Chondrocyte (in vitro differentiated cells): ENCODE measurements around the gene CREB5. TPM values are rescaled to one million over a fixed set of nuclear protein-coding genes. Genes with fewer than 3 reads are reported as not detected.
"Not testable (repeated sequence)": the region's sequence is repeated elsewhere in the genome, so short reads cannot be mapped to it uniquely, and the experiment has no call there.

Experiments used
- DNase-seq: peaks from one replicate; pipeline ENCODE4 v3.0.0; 2021; ENCODE audit warnings: mixed read lengths, low spot score
- H3K27ac Mint-ChIP-seq: one replicate; pipeline ENCODE4 v1.8.0; 2021; ENCODE audit warnings: mild to moderate bottlenecking, moderate library complexity, mixed read lengths; ENCODE audit not compliant: unreplicated experiment
- H3K27me3 Mint-ChIP-seq: 2 replicates; pipeline ENCODE4 v1.8.0; 2021; ENCODE audit warnings: low read depth, mixed read lengths
- H3K36me3 Mint-ChIP-seq: 2 replicates; pipeline ENCODE4 v1.8.0; 2021; ENCODE audit warnings: low read depth, mixed read lengths
- H3K4me1 Mint-ChIP-seq: 2 replicates; pipeline ENCODE4 v1.8.0; 2021; ENCODE audit warnings: low read depth, mild to moderate bottlenecking, mixed read lengths
- H3K4me3 Mint-ChIP-seq: one replicate; pipeline ENCODE4 v1.8.0; 2021; ENCODE audit warnings: mild to moderate bottlenecking, moderate library complexity, mixed read lengths; ENCODE audit not compliant: unreplicated experiment
- H3K9me3 Mint-ChIP-seq: 2 replicates; pipeline ENCODE4 v1.8.0; 2021; ENCODE audit warnings: low read depth, mixed read lengths
- total RNA-seq: library from RNA; stranded (reverse); gene quantifications from 3 replicates; pipeline ENCODE4 v1.2.1, GENCODE V29; 2021
- TF ChIP-seq, protein P1 (sequence below): fragments of 200-600 bp; sonication (generic); IDR thresholded peaks from 2 replicates; pipeline ENCODE4 v1.5.0; 2021; ENCODE audit warnings: antibody characterized with exemption, mild to moderate bottlenecking, moderate library complexity

CREB5 gene
- total RNA-seq, 1 donor from 2014 or later: 8.2 TPM

GRCh38 chr7:28395404-28395803 lies 16.9 kb upstream of the CREB5 start:
- DNase-seq: no peak
- Mint-ChIP-seq H3K4me3 (no peak overlapping the region), H3K36me3 (peaks cover 1% of the 10 kb centered on the region), H3K27ac (no peak overlapping the region), H3K27me3 (peaks cover 9% of the 10 kb centered on the region), H3K9me3 (peaks cover 3% of the 10 kb centered on the region), H3K4me1 (no peaks in the 10 kb centered on the region)
- TF ChIP-seq, protein P1, sequence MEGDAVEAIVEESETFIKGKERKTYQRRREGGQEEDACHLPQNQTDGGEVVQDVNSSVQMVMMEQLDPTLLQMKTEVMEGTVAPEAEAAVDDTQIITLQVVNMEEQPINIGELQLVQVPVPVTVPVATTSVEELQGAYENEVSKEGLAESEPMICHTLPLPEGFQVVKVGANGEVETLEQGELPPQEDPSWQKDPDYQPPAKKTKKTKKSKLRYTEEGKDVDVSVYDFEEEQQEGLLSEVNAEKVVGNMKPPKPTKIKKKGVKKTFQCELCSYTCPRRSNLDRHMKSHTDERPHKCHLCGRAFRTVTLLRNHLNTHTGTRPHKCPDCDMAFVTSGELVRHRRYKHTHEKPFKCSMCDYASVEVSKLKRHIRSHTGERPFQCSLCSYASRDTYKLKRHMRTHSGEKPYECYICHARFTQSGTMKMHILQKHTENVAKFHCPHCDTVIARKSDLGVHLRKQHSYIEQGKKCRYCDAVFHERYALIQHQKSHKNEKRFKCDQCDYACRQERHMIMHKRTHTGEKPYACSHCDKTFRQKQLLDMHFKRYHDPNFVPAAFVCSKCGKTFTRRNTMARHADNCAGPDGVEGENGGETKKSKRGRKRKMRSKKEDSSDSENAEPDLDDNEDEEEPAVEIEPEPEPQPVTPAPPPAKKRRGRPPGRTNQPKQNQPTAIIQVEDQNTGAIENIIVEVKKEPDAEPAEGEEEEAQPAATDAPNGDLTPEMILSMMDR: no peak

DNA sequence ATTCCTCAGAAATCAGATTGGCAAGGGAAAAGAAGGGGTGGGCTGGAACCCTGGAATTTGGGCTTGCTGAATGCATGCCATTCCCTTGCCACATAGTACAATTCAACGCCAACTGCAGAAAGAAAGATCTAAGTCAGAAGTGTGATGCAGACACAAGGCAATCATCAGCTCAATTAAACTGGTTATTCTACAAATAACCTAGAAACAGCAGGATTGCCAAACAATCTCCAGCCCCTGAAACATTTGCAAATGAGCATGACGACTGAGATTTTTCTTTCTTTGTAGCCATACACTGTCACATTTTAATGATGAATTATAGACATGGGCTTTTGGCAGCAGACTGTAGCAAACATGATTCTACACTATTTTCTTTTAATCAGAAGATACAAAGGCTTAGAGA lies 16.5 kb upstream of the CREB5 start:
- Mint-ChIP-seq H3K27ac (no peak overlapping the region), H3K36me3 (peaks cover 1% of the 10 kb centered on the region), H3K9me3 (peaks cover 3% of the 10 kb centered on the region), H3K4me3 (no peak overlapping the region), H3K4me1 (no peaks in the 10 kb centered on the region), H3K27me3 (peaks cover 9% of the 10 kb centered on the region)
- no peak for DNase-seq
- TF ChIP-seq, protein P1: no peak

DNA sequence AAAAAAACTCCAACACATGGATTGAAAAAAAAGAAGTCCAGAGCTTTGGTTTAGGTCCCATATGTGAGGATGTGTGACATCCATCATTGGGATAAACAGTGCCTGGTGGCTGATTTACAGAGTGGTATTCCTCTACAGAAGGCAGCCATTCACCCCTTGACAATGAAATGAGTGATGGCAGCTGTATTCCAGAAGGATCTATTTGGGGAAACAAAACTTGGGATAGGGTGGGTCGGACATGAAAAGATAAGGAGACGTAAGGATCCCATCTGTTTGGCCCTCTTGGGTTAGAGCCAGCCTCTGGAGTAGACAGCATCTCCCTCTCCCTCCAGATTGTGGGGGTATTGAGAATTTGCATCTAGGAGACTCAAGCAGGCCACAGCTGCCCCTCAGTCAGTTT lies 15.2 kb upstream of the CREB5 start:
- H3K27me3 Mint-ChIP-seq: peaks cover 3% of the 10 kb centered on the region
- H3K27ac Mint-ChIP-seq: no peak overlapping the region
- no peaks in the 10 kb centered on the region for H3K4me1 Mint-ChIP-seq
- no peak for DNase-seq
- no peaks in the 10 kb centered on the region for H3K36me3 Mint-ChIP-seq
- H3K4me3 Mint-ChIP-seq: no peak overlapping the region
- TF ChIP-seq, protein P1: no peak
- H3K9me3 Mint-ChIP-seq: peaks cover 3% of the 10 kb centered on the region

GRCh38 chr7:28400838-28401360 lies 11.4 kb upstream of the CREB5 start:
- H3K4me1 Mint-ChIP-seq: peaks cover 6% of the 10 kb centered on the region
- TF ChIP-seq, protein P1: no peak
- no peaks in the 10 kb centered on the region for H3K27me3 Mint-ChIP-seq
- H3K4me3 Mint-ChIP-seq: no peak overlapping the region
- DNase-seq: no peak
- no peaks in the 10 kb centered on the region for H3K36me3 Mint-ChIP-seq
- H3K9me3 Mint-ChIP-seq: no peaks in the 10 kb centered on the region
- no peak overlapping the region for H3K27ac Mint-ChIP-seq

DNA sequence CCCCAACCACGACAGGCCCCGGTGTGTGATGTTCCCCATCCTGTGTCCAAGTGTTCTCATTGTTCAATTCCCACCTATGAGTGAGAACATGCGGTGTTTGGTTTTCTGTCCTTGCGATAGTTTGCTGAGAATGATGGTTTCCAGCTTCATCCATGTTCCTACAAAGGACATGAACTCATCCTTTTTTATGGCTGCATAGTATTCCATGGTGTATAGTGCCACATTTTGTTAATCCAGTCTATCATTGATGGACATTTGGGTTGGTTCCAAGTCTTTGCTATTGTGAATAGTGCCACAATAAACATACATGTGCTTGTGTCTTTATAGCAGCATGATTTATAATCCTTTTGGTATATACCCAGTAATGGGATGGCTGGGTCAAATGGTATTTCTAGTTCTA lies 10.8 kb upstream of the CREB5 start:
- not testable (repeated sequence) for H3K27me3 Mint-ChIP-seq, H3K36me3 Mint-ChIP-seq, H3K27ac Mint-ChIP-seq, DNase-seq, H3K4me3 Mint-ChIP-seq, H3K9me3 Mint-ChIP-seq
- H3K4me1 Mint-ChIP-seq: peaks cover 13% of the 10 kb centered on the region

DNA sequence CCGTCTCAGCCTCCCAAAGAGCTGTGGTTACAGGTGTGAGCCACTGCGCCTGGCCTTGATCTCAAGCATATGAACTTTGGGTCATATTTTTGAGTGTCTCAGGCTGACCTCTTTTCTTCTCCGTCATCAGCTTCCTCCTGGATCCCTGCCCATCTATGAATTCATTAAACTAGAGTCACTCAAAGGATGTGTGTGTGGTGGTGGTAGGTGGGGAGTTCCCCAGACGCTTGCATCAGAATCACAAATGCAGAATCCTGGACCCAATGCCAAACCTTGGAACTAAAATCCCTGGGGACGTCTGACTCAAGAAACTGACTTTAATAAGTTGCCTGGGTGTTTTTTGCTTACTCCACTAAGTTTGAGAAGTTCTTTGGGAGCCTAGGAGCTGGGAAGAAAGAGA lies 6.7 kb upstream of the CREB5 start:
- H3K27ac Mint-ChIP-seq: peak overlapping the region; percentile 45
- TF ChIP-seq, protein P1: no peak
- DNase-seq: no peak
- no peaks in the 10 kb centered on the region for H3K9me3 Mint-ChIP-seq
- H3K4me3 Mint-ChIP-seq: no peak overlapping the region
- H3K4me1 Mint-ChIP-seq: peaks cover 34% of the 10 kb centered on the region
- H3K36me3 Mint-ChIP-seq: no peaks in the 10 kb centered on the region
- no peaks in the 10 kb centered on the region for H3K27me3 Mint-ChIP-seq
